Measurements from ENCODE around the gene ACOT11. TPM values are rescaled to one million over a fixed set of nuclear protein-coding genes. Genes with fewer than 3 reads are reported as not detected.

ACOT11 gene
- total and polyA plus RNA-seq, 10 of the 15 experiments (the other 5 are each of a cell fraction or from before 2014, with no cell fraction given): 0.04 to 0.85 (median 0.39) TPM; not detected in 1

DNA sequence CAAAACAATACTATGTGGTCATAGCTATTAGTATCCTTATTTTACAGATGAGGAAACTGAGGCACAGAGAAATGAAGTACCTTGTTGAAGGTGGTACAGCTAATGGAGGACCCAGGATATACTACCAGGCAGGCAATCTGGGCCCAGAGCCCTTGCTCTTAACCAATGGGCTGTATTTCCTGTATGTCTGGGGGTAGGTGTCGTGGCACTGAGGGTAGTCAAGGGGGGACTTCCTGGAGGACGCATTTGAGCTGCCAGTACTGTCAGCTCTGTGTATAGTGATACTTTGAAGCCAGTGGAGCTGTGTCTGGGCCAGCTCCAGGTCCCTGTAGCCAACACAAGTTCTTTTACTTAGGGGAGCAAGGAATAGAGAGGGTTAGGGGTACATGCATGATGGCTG, 40.3 kb downstream of the ACOT11 start:
- DNase-seq (ENCODE audit: low read depth, low spot score): no peak
- no peak overlapping the region for H3K4me3 ChIP-seq
- ChIA-PET POLR2A (no interaction called here), RAD21 (ENCODE audit: unreplicated experiment) (interaction anchor here (0.6 kb wide), 1 partner anchor 276 kb away, joined by 3 read pairs; no protein-coding TSS in a partner anchor), CTCF (interaction anchor here (0.9 kb wide), 1 partner anchor 213 kb away, joined by 3 read pairs; the partner anchor contains the start of gene TTC22), SMC1A (ENCODE audit: uncharacterized antibody, unreplicated experiment) (no interaction called here)
- in situ Hi-C loops (cut with MboI): no loop called here
- H2AFZ ChIP-seq (ENCODE audit: control insufficient read depth, low read depth, low read length): peak overlapping the region; percentile 50
- no peaks in the 10 kb centered on the region for H3K79me2 ChIP-seq (ENCODE audit: control insufficient read depth, insufficient read depth, low read length)
- H3K9ac ChIP-seq (ENCODE audit: control insufficient read depth, insufficient read depth, low read length): no peak overlapping the region
- H3K27ac ChIP-seq (ENCODE audit: control insufficient read depth, insufficient read depth): no peak overlapping the region
- H3K36me3 ChIP-seq (ENCODE audit: control insufficient read depth in 2 of 2, insufficient read depth in 2 of 2, low read length in 1 of 2): no peaks in the 10 kb centered on the region
- H3K4me2 ChIP-seq (ENCODE audit: control insufficient read depth, insufficient read depth): no peak overlapping the region
- FAIRE-seq: no peak
- no peaks in the 10 kb centered on the region for H3K4me1 ChIP-seq (ENCODE audit: control insufficient read depth, insufficient read depth, low read length)
- 0% methylated on average over 2 of the region's 2 CpGs for WGBS (ENCODE audit: insufficient coverage, insufficient replicate concordance, low lambda C conversion rate, missing lambda C conversion rate)
- H3K9me3 ChIP-seq (replicated peaks; ENCODE audit: control insufficient read depth, insufficient read depth, low read length): no peaks in the 10 kb centered on the region
- intact Hi-C loops (cut with micrococcal nuclease; ENCODE audit: unreplicated experiment): no loop called here
- H3K27me3 ChIP-seq (replicated peaks in 1 of 2; ENCODE audit: control insufficient read depth in 2 of 2, insufficient read depth in 2 of 2, low read length in 1 of 2): no peaks in the 10 kb centered on the region
- BruUV-seq (replicated peaks): no TSS peak
- ATAC-seq: no peak
- no peaks in the 10 kb centered on the region for H4K20me1 ChIP-seq (ENCODE audit: control insufficient read depth, insufficient read depth)
- TF ChIP-seq NR2C1 (IDR thresholded peaks at IDR 0.05) (no peak), NFXL1 (IDR thresholded peaks at IDR 0.05; ENCODE audit: borderline replicate concordance) (no peak), NR2C2 (IDR thresholded peaks at IDR 0.05; ENCODE audit: borderline replicate concordance, control insufficient read depth, insufficient read length, low read depth) (no peak), IRF4 (IDR thresholded peaks at IDR 0.05; ENCODE audit: low read depth, low read length) (no peak), RUNX3 (IDR thresholded peaks at IDR 0.05; ENCODE audit: low read length) (no peak), CREM (IDR thresholded peaks at IDR 0.05; ENCODE audit: low read depth) (no peak), HDAC2 (IDR thresholded peaks at IDR 0.05) (no peak), RAD21 (IDR thresholded peaks at IDR 0.05; ENCODE audit: insufficient read depth, low read depth, low read length) (no peak), ZNF687 (IDR thresholded peaks at IDR 0.05) (no peak), TCF12 (IDR thresholded peaks at IDR 0.05; ENCODE audit: low read depth, low read length) (no peak), ETV6 (conservative IDR thresholded peaks at IDR 0.05 in 1 of 2, IDR thresholded peaks at IDR 0.05 in 1 of 2; ENCODE audit: borderline replicate concordance in 1 of 2, low read depth in 1 of 2) (no peak), HCFC1 (IDR thresholded peaks at IDR 0.05; ENCODE audit: low read length) (no peak), ZNF274 (IDR thresholded peaks at IDR 0.05; ENCODE audit: insufficient read depth, insufficient read length) (no peak), BMI1 (IDR thresholded peaks at IDR 0.05; ENCODE audit: borderline replicate concordance) (no peak), ATF2 (IDR thresholded peaks at IDR 0.05; ENCODE audit: low read length) (no peak)
- TF ChIP-seq, protein P1, sequence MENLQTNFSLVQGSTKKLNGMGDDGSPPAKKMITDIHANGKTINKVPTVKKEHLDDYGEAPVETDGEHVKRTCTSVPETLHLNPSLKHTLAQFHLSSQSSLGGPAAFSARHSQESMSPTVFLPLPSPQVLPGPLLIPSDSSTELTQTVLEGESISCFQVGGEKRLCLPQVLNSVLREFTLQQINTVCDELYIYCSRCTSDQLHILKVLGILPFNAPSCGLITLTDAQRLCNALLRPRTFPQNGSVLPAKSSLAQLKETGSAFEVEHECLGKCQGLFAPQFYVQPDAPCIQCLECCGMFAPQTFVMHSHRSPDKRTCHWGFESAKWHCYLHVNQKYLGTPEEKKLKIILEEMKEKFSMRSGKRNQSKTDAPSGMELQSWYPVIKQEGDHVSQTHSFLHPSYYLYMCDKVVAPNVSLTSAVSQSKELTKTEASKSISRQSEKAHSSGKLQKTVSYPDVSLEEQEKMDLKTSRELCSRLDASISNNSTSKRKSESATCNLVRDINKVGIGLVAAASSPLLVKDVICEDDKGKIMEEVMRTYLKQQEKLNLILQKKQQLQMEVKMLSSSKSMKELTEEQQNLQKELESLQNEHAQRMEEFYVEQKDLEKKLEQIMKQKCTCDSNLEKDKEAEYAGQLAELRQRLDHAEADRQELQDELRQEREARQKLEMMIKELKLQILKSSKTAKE (IDR thresholded peaks at IDR 0.05; ENCODE audit: low read depth, poor library complexity, severe bottlenecking): no peak
